GM12878 (cell line): ENCODE data around the gene ERC1. TPM values are rescaled to one million over a fixed set of nuclear protein-coding genes. Genes with fewer than 3 reads are reported as not detected.

Source experiments
- ATAC-seq: fragments of 200-7000 bp; cut with Tn5 transposase; 3 replicates; pipeline ENCODE4 v1.9.1; 2020; ENCODE audit warnings: mild to moderate bottlenecking, moderate library complexity
- BruUV-seq: library from RNA; stranded (reverse); fragments of 400-500 nt; replicated peaks from 2 replicates; lab custom pipeline; 2021; lab: Mats Ljungman, UMichigan
- CTCF ChIA-PET: fragments of 300-600 bp; sonication (Branson Sonifier 250); formaldehyde crosslinking; extraction: SDS; loops from one replicate; lab custom pipeline; 2021; ENCODE audit warnings: inconsistent platforms; lab: Yijun Ruan, JAX
- POLR2A ChIA-PET: fragments of 350-600 bp; formaldehyde crosslinking; extraction: SDS; loops from one replicate; lab custom pipeline; 2021; ENCODE audit warnings: inconsistent platforms; lab: Charles Lee
- RAD21 ChIA-PET: fragments of 300-600 bp; sonication (Branson Sonifier 250); formaldehyde crosslinking; loops from one replicate; lab custom pipeline; 2023; ENCODE audit warnings: antibody characterized with exemption; ENCODE audit not compliant: unreplicated experiment; lab: Charles Lee
- SMC1A ChIA-PET: fragments of 300-600 bp; sonication (Branson Sonifier 250); formaldehyde crosslinking; loops from one replicate; lab custom pipeline; 2023; ENCODE audit not compliant: unreplicated experiment, uncharacterized antibody; lab: Charles Lee
- DNase-seq: peaks from one replicate; pipeline ENCODE4 v3.0.0-alpha.2; 2011; ENCODE audit warnings: low read depth, low spot score
- FAIRE-seq: peaks from 3 replicates; lab custom pipeline; 2011; peaks lifted over from hg19 to GRCh38; lab: Jason Lieb, UNC
- H2AFZ ChIP-seq: 2 replicates; pipeline ENCODE4 v1.6.0; 2011; ENCODE audit warnings: low read depth, low read length, control low read depth; ENCODE audit not compliant: control insufficient read depth
- H3K27ac ChIP-seq: 2 replicates; pipeline ENCODE4 v1.5.1; 2011; ENCODE audit warnings: control low read depth; ENCODE audit not compliant: control insufficient read depth, insufficient read depth
- H3K27me3 ChIP-seq, 2 experiments: replicated peaks in 1 of 2; 2 replicates each; pipeline versions ENCODE4 v1.6.0 to v1.6.1; 2011; ENCODE audit warnings: low read length in 1 of 2; ENCODE audit not compliant: control insufficient read depth in 2 of 2, insufficient read depth in 2 of 2
- H3K36me3 ChIP-seq, 2 experiments: 2 replicates each; pipeline ENCODE4 v1.5.1; 2011; ENCODE audit warnings: low read length in 1 of 2; ENCODE audit not compliant: control insufficient read depth in 2 of 2, insufficient read depth in 2 of 2
- H3K4me1 ChIP-seq: 2 replicates; pipeline ENCODE4 v1.6.1; 2011; ENCODE audit warnings: mild to moderate bottlenecking, low read length, moderate library complexity, mixed read lengths; ENCODE audit not compliant: control insufficient read depth, insufficient read depth
- H3K4me2 ChIP-seq: 2 replicates; pipeline ENCODE4 v1.6.0; 2011; ENCODE audit warnings: control low read depth; ENCODE audit not compliant: control insufficient read depth, insufficient read depth
- H3K4me3 ChIP-seq: fragments of 200-600 bp; sonication (generic); 2 replicates; pipeline ENCODE4 v1.5.1; 2016
- H3K79me2 ChIP-seq: 2 replicates; pipeline ENCODE4 v1.6.0; 2011; ENCODE audit warnings: low read length; ENCODE audit not compliant: control insufficient read depth, insufficient read depth
- H3K9ac ChIP-seq: 2 replicates; pipeline ENCODE4 v1.8.0; 2011; ENCODE audit warnings: low read length, control low read depth, mixed read lengths; ENCODE audit not compliant: control insufficient read depth, insufficient read depth
- H3K9me3 ChIP-seq: replicated peaks from 3 replicates; pipeline ENCODE4 v1.5.1; 2011; ENCODE audit warnings: mild to moderate bottlenecking, low read length; ENCODE audit not compliant: control insufficient read depth, insufficient read depth
- H4K20me1 ChIP-seq: 2 replicates; pipeline ENCODE4 v1.6.0; 2011; ENCODE audit not compliant: control insufficient read depth, insufficient read depth
- CBX3 ChIP-seq: fragments of 200-600 bp; sonication (generic); IDR thresholded peaks from 2 replicates; pipeline ENCODE4 v1.6.1; 2016; ENCODE audit warnings: low read depth, borderline replicate concordance
- KLF5 ChIP-seq: fragments of 450-650 bp; IDR thresholded peaks from 2 replicates; pipeline ENCODE4 v1.6.1; 2014; ENCODE audit warnings: mild to moderate bottlenecking; ENCODE audit not compliant: partially characterized antibody
- LARP7 ChIP-seq: fragments of 450-650 bp; IDR thresholded peaks from 2 replicates; pipeline ENCODE4 v1.6.1; 2017; ENCODE audit warnings: mild to moderate bottlenecking
- NR2F1 ChIP-seq: fragments of 450-650 bp; conservative IDR thresholded peaks from 2 replicates; pipeline ENCODE4 v1.6.1; 2017; ENCODE audit warnings: mild to moderate bottlenecking
- POU2F2 ChIP-seq: IDR thresholded peaks from 3 replicates; pipeline ENCODE4 v1.6.1; 2011; ENCODE audit warnings: low read depth, mild to moderate bottlenecking, low read length, borderline replicate concordance
- RB1 ChIP-seq: fragments of 450-650 bp; formaldehyde crosslinking; IDR thresholded peaks from 2 replicates; pipeline ENCODE4 v1.6.1; 2017; ENCODE audit warnings: mild to moderate bottlenecking, borderline replicate concordance
- SUPT20H ChIP-seq: IDR thresholded peaks from 2 replicates; pipeline ENCODE4 v1.6.1; 2011; ENCODE audit warnings: low read depth, mild to moderate bottlenecking, low read length, moderate library complexity, borderline replicate concordance; ENCODE audit not compliant: control insufficient read depth
- TAF1 ChIP-seq: IDR thresholded peaks from 2 replicates; pipeline ENCODE4 v1.6.1; 2011; ENCODE audit warnings: mild to moderate bottlenecking, low read depth, low read length, borderline replicate concordance
- YBX1 ChIP-seq: fragments of 450-650 bp; IDR thresholded peaks from 2 replicates; pipeline ENCODE4 v1.6.1; 2016; ENCODE audit warnings: antibody characterized with exemption
- ZNF217 ChIP-seq: fragments of 450-650 bp; IDR thresholded peaks from 2 replicates; pipeline ENCODE4 v1.6.1; 2017; ENCODE audit warnings: antibody characterized with exemption, mild to moderate bottlenecking
- ZNF274 ChIP-seq: IDR thresholded peaks from one replicate; pipeline ENCODE4 v1.8.0; 2011; ENCODE audit not compliant: insufficient read length, insufficient read depth
- ZNF384 ChIP-seq: IDR thresholded peaks from 2 replicates; pipeline ENCODE4 v1.6.1; 2012; ENCODE audit warnings: low read depth, mild to moderate bottlenecking, low read length, improper control_type of control experiment, borderline replicate concordance
- WGBS: methylation state at CpG from one replicate; pipeline ENCODE4 v1.1.6; 2016; ENCODE audit warnings: low lambda C conversion rate; ENCODE audit not compliant: insufficient replicate concordance, insufficient coverage; ENCODE audit errors: missing lambda C conversion rate; 5-methylcytosine and 5-hydroxymethylcytosine counted together
- in situ Hi-C: fragments of 300-500 bp; cut with MboI; formaldehyde crosslinking; loops from 9 replicates; pipeline ENCODE4 v1.14.3; 2018; ENCODE audit warnings: mixed read lengths
- intact Hi-C: fragments of 100-400 bp; cut with micrococcal nuclease; formaldehyde crosslinking; loops from one replicate; pipeline ENCODE4 v1.14.2; 2022; ENCODE audit not compliant: unreplicated experiment
- polyA plus RNA-seq, 11 experiments: library from polyadenylated mRNA; depleted of rRNA in 4 of 11; unstranded in 6 of 11; stranded (reverse) in 5 of 11; fragments of >200 nt; fragmentation: Nextera tagmentation in 4 of 11; fragmentation: Illumina TruSeq in 1 of 11; extraction: Ambion mirVana in 4 of 11; extraction: Trizol in 1 of 11; gene quantifications; 1 replicate in 1 of 11; 2 replicates in 10 of 11; pipeline versions ENCODE4 v1.2.1 to v1.2.3, GENCODE V29; 2011 to 2016; ENCODE audit warnings: inconsistent platforms in 2 of 11, missing spikeins in 2 of 11, low read depth in 1 of 11
- total RNA-seq, 4 experiments: library from RNA; depleted of rRNA in 3 of 4; stranded (reverse); fragments of >200 nt in 3 of 4; fragmentation: Illumina TruSeq in 1 of 4; extraction: Trizol in 1 of 4; gene quantifications; 2 replicates each; pipeline versions ENCODE4 v1.2.1 to v1.2.3, GENCODE V29; 2013 to 2021
- TF ChIP-seq, protein P1 (sequence below): fragments of 450-650 bp; IDR thresholded peaks from 2 replicates; pipeline ENCODE4 v1.6.1; 2017; ENCODE audit warnings: borderline replicate concordance
- TF ChIP-seq, protein P2 (sequence below): fragments of 450-650 bp; IDR thresholded peaks from 2 replicates; pipeline ENCODE4 v1.6.1; 2017; ENCODE audit warnings: mild to moderate bottlenecking, moderate library complexity
- TF ChIP-seq, protein P3 (sequence below): fragments of 450-650 bp; IDR thresholded peaks from 2 replicates; pipeline ENCODE4 v1.6.1; 2014; ENCODE audit warnings: mild to moderate bottlenecking

The ERC1 gene
- total and polyA plus RNA-seq, 10 of the 15 experiments (the other 5 are each of a cell fraction or from before 2014, with no cell fraction given) = 0.75 to 8.0 (median 5.0) TPM

DNA sequence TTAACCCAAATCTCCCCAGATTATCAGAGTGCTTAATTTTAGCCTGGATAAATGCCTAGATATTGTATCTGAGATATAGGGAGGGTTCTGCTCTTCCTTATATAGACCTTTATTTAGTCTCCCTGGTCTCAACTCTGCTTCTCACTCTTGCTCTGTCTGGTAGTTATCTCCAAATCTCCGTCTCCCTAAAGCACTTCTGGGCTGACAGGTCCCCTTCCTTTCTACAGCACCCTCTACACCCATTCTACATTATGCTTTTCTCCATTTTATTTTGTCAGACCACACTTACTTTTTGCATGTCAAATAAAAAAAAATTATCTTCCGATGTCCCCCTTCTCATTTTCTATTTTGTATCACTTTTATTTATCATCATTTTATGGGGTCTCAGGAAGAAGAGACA, 2.0 kb upstream of the ERC1 start:
- TF ChIP-seq ZNF384 (no peak), KLF5 (no peak), NR2F1 (no peak), ZNF217 (no peak), YBX1 (no peak), SUPT20H (no peak), POU2F2 (no peak), RB1 (no peak), ZNF274 (no peak), TAF1 (no peak), CBX3 (no peak), LARP7 (no peak)
- TF ChIP-seq, protein P1, sequence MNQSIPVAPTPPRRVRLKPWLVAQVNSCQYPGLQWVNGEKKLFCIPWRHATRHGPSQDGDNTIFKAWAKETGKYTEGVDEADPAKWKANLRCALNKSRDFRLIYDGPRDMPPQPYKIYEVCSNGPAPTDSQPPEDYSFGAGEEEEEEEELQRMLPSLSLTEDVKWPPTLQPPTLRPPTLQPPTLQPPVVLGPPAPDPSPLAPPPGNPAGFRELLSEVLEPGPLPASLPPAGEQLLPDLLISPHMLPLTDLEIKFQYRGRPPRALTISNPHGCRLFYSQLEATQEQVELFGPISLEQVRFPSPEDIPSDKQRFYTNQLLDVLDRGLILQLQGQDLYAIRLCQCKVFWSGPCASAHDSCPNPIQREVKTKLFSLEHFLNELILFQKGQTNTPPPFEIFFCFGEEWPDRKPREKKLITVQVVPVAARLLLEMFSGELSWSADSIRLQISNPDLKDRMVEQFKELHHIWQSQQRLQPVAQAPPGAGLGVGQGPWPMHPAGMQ = no peak
- TF ChIP-seq, protein P2, sequence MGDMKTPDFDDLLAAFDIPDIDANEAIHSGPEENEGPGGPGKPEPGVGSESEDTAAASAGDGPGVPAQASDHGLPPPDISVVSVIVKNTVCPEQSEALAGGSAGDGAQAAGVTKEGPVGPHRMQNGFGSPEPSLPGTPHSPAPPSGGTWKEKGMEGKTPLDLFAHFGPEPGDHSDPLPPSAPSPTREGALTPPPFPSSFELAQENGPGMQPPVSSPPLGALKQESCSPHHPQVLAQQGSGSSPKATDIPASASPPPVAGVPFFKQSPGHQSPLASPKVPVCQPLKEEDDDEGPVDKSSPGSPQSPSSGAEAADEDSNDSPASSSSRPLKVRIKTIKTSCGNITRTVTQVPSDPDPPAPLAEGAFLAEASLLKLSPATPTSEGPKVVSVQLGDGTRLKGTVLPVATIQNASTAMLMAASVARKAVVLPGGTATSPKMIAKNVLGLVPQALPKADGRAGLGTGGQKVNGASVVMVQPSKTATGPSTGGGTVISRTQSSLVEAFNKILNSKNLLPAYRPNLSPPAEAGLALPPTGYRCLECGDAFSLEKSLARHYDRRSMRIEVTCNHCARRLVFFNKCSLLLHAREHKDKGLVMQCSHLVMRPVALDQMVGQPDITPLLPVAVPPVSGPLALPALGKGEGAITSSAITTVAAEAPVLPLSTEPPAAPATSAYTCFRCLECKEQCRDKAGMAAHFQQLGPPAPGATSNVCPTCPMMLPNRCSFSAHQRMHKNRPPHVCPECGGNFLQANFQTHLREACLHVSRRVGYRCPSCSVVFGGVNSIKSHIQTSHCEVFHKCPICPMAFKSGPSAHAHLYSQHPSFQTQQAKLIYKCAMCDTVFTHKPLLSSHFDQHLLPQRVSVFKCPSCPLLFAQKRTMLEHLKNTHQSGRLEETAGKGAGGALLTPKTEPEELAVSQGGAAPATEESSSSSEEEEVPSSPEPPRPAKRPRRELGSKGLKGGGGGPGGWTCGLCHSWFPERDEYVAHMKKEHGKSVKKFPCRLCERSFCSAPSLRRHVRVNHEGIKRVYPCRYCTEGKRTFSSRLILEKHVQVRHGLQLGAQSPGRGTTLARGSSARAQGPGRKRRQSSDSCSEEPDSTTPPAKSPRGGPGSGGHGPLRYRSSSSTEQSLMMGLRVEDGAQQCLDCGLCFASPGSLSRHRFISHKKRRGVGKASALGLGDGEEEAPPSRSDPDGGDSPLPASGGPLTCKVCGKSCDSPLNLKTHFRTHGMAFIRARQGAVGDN = no peak
- TF ChIP-seq, protein P3, sequence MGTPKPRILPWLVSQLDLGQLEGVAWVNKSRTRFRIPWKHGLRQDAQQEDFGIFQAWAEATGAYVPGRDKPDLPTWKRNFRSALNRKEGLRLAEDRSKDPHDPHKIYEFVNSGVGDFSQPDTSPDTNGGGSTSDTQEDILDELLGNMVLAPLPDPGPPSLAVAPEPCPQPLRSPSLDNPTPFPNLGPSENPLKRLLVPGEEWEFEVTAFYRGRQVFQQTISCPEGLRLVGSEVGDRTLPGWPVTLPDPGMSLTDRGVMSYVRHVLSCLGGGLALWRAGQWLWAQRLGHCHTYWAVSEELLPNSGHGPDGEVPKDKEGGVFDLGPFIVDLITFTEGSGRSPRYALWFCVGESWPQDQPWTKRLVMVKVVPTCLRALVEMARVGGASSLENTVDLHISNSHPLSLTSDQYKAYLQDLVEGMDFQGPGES = no peak
- TF ChIP-seq, all 136 proteins: peak for 0
- no peaks in the 10 kb centered on the region for H4K20me1 ChIP-seq
- no peaks in the 10 kb centered on the region; the same call in 1 of the 2 replicates for H3K4me1 ChIP-seq
- intact Hi-C loops (no loop called here), in situ Hi-C loops (no loop called here)
- H3K9ac ChIP-seq = no peak overlapping the region
- H3K27me3 ChIP-seq = peaks cover 1 to 13% of the 10 kb centered on the region in 2 experiments; a peak in 1 of 4 replicates
- no peak for ATAC-seq
- DNase-seq = no peak
- RAD21 ChIA-PET = no interaction called here
- no peaks in the 10 kb centered on the region for H3K9me3 ChIP-seq
- SMC1A ChIA-PET = interaction anchor here (0.7 kb wide), 1 partner anchor 127 kb away, joined by 3 read pairs; no protein-coding TSS in a partner anchor
- CTCF ChIA-PET = interaction anchor here (1.9 kb wide), 1 partner anchor 413 kb away, joined by 4 read pairs; no protein-coding TSS in a partner anchor
- no peak overlapping the region for H3K4me2 ChIP-seq
- WGBS = 55% methylated on average over 2 of the region's 2 CpGs
- no TSS peak for BruUV-seq
- H3K27ac ChIP-seq = no peak overlapping the region
- FAIRE-seq = no peak
- no peaks in the 10 kb centered on the region for H3K79me2 ChIP-seq
- no peaks in the 10 kb centered on the region for H3K36me3 ChIP-seq
- no peak overlapping the region for H2AFZ ChIP-seq
- no peak overlapping the region for H3K4me3 ChIP-seq
- POLR2A ChIA-PET = interaction anchor here (0.5 kb wide), 1 partner anchor 232 kb away, joined by 5 read pairs; no protein-coding TSS in a partner anchor
